ENCODE data around the gene KCNK7. TPM values are rescaled to one million over a fixed set of nuclear protein-coding genes. Genes with fewer than 3 reads are reported as not detected.

The KCNK7 gene
- total RNA-seq, 1 experiment from 2014 or later, result 0.61 TPM

- Histone ChIP-seq H3K9me2 (ENCODE audit: insufficient read depth) (no peaks in the 10 kb centered on the region), H3K36me3 (ENCODE audit: control insufficient read depth in 1 of 2, insufficient read depth in 2 of 2, low read length in 2 of 2) (peaks cover 5 to 16% of the 10 kb centered on the region in 2 experiments; a peak in 3 of 4 replicates), H3K4me1 (ENCODE audit: control insufficient read depth in 1 of 2, insufficient read depth in 2 of 2, low read length in 2 of 2) (peaks cover 13 to 61% of the 10 kb centered on the region in 2 experiments), H2AFZ (ENCODE audit: low read depth, low read length, poor library complexity, severe bottlenecking) (no peak overlapping the region), H3K4me3 (replicated peaks in 1 of 2; ENCODE audit: low read depth in 1 of 2, low read length in 2 of 2) (no peak overlapping the region), H3K9ac (ENCODE audit: low read length) (no peak overlapping the region), H3K9me3 (ENCODE audit: control insufficient read depth in 1 of 2, insufficient read depth in 1 of 2, low read depth in 1 of 2, low read length in 2 of 2) (no peaks in the 10 kb centered on the region), H3K79me2 (ENCODE audit: insufficient read depth, low read length) (peaks cover 48% of the 10 kb centered on the region), H3K27me3 (ENCODE audit: insufficient read depth, low read length) (no peaks in the 10 kb centered on the region), H4K20me1 (ENCODE audit: insufficient read depth) (no peaks in the 10 kb centered on the region), H3K4me2 (ENCODE audit: low read length) (no peak overlapping the region), H3K27ac (ENCODE audit: low read depth, low read length) (no peak overlapping the region)
- ATAC-seq, result no peak
- CTCF ChIA-PET, result no interaction called here
- POLR2A ChIA-PET, result interaction anchor here (1.4 kb wide), 1 partner anchor 51 kb away, joined by 3 read pairs; no protein-coding TSS in a partner anchor
- RAD21 ChIA-PET (ENCODE audit: low non-redundant PET in 1 of 2, low total read pairs in 2 of 2, uncharacterized antibody in 2 of 2, unreplicated experiment in 2 of 2), result no interaction called here
- no TSS peak for BruUV-seq (replicated peaks)
- DNase-seq (ENCODE audit: low read depth, low spot score), result no peak
- intact Hi-C loops (cut with micrococcal nuclease), result no loop called here
- TF ChIP-seq REST (IDR thresholded peaks at IDR 0.05; ENCODE audit: low read depth) (no peak), TCF7L2 (IDR thresholded peaks at IDR 0.05; ENCODE audit: borderline replicate concordance, extremely low read depth, insufficient read depth, insufficient read length) (no peak), JUND (IDR thresholded peaks at IDR 0.05) (no peak), MAX (IDR thresholded peaks at IDR 0.05) (no peak), POLR2A (IDR thresholded peaks at IDR 0.05; ENCODE audit: borderline replicate concordance, extremely low read depth, insufficient read depth, insufficient read length) (no peak), ZBTB33 (IDR thresholded peaks at IDR 0.05; ENCODE audit: extremely low read depth, insufficient replicate concordance, low read length) (no peak)
These were observed 14.8 kb upstream of the KCNK7 start for GRCh38 chr11:65610404-65610803.
